NK-92 (cell line): Measurements from ENCODE around the gene SMARCC2.
A peak's percentile ranks its signal among the peaks of the same experiment; 100 is the strongest.
"Not testable (repeated sequence)": the region's sequence is repeated elsewhere in the genome, so short reads cannot be mapped to it uniquely, and the experiment has no call there.

Experiments
- DNase-seq: peaks from one replicate; lab custom pipeline; 2025; ENCODE audit not compliant: unreplicated experiment; lab: John Stamatoyannopoulos, UW

SMARCC2 gene

DNA sequence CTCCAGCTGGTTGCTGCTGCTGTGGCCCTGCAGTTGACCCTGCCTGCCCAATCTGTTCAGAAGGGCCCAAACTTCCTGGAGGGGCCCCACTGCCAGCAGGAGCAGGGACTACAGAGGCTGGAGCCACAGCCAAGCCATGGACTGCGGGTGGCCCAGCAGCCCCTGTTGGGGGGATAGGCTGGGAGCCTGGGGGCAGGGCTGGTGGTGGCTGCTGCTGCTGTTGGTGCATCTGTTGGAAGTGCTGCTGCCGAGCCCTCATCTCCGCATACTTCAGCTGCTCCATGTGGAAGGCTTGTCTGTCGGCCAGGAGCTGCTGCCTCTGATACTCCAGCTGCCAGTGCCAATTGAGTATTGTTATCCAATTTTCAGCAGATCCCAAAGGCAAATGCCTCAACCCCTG is 23.9 kb downstream of the SMARCC2 start:
- DNase-seq, result no peak

DNA sequence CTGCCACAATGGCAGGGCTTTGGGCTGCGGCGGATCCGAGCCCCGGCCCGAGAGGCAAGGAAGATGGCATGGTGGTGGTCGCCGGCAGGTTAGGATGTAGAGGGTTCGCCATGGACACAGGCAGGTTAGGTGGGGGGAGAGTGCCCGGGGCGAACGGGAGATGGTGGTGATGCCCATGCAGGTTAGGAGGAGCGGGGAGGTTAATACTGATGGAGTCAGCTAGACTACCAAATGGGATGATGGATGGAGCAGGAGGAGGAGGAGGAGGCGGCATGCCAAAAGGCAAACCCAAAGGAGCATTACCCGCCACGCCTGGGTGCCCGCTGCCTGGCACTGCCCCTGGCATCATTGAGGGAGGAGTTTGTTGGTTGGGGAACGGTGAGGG is 24.9 kb downstream of the SMARCC2 start:
- DNase-seq, result no peak

DNA sequence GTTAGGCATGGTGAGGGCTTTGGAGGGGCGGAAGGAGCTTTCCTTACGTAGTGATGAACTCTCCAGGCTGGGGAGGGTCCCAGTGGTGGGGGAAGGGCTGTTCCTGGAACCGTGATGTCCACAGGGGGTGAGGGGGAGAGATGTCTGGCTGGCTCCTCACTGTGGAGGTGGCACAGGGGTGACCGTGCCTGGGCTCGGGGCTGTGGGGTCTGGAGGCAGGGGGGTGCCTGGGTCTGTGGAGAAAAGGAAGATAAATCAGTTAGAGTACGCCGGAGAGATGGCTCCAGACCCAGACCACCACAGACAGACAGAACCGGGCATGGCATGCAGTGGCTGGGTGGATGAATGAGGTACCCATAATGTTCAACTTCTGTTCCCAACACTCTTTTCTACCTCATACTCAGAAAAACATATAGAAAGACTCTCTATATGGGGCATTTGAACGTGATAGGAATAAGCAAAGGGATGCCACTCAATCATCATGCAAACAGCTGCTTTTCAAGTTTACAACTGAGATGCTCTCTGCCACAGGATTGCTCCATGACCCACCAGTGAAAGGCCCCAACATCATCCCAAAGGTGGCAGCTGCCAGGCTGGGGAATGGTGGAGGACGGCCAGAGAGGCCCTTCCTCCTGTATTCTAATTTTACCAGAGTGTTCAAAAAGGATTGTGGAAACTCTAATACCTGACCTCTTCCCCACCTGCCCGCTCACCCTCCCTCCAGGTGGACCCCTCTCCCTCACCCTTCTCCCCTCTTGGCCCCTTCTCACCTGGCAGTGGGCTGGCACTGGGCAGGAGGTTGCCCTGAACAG is 25.5 kb downstream of the SMARCC2 start:
- DNase-seq, result no peak

DNA sequence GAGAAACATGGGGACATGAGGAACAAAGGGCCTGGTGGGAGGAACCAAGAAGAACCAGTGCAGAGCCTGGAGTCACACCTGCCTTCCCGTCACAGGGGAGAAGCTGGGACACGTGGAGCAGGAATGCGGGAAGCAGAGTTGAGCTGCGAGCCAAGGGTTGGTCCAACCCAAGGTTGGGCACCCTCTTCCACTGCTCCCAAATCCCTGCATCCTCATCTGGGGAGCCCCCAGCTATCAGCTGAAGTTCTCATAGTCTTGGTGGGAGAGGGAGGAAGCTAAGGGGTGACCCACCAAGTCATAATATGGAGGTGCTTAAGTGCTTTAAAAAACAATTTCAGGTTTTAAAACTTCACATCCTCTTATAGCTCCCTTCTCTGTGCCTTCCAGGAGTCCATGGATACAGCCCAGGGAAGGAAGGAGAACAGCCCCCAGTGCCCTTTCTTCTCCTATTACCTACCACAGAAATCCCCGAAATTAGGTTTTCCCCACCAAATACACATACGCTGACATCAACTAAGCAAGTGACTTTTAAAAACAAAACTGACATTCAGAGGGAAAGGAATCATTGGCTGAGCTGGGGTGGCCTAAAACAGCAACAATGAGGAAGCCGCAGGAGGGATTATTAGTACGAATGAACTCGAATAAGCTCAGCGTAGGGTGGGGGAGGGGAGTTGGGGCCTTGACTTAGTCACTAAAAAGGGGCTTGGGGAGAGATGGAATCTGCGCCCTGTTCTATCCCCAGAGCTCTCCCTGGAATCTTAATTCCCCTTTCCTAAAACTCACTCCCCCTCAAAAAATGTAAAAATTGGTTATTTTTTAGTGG is 26.6 kb downstream of the SMARCC2 start:
- DNase-seq, result no peak

DNA sequence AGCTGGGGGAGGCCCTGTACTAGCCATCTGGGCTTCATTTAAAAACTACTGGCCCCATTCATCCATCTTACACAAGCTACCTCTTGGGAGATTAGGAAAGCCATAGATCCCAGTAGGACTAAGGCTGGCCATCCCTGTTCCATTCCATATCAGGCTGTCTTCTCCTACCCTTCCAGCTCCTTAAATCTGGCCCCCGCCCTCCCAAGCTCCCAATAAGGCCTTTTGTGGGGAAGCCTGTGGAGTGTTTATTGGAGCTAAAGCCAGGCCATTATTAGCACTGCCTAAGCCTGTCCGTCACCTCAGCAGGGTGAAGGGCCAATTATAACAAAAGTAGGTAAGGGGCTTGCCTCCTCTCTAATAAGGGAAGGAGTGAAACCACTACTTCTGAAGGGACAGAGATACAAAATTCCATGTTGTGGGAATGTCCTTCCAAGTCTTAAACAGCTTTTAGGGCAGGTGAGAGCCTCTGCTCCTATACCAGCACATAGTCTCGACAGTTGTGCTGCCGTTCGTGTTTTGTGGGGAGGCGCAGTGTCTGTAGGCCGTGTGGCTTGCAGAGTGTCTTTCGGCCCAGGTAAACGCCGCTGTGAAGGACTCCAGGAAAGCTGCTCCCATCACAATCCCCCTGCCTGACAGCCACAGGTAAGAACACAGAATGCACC is 27.5 kb downstream of the SMARCC2 start:
- no peak for DNase-seq

DNA sequence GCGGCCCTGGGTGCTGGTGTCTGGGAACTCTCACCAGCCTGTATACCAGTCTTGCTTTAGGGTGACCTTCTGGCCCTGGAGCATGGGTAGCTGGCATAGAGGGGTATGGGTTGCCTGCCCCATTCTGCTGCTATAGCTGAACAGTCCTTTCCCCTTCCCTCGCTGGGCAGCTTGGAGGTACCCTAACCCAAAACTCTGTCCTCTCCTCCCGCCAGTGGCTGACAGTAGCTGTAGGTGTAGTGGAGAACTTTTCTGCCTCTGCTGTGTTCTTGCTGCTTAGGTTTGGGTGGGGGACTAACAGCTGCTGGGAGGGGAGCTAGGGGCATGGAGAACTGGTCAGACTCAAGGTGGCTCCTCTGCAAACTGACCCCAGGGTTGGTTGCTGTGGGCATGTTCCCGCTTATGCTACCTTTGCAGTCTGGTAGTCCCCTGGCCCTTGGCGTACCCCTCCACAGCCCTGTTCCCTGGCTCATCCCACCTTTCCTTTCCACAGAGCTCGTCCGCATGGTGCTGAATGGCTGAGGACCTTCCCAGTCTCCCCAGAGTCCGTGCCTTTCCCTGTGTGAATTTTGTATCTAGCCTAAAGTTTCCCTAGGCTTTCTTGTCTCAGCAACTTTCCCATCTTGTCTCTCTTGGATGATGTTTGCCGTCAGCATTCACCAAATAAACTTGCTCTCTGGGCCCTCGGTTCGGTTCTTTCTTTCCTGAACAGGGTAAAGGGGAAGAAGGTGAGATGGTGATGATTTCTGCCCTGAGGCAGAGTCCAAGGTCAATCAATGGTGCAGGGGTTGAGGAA is 28.2 kb downstream of the SMARCC2 start:
- DNase-seq, result no peak

DNA sequence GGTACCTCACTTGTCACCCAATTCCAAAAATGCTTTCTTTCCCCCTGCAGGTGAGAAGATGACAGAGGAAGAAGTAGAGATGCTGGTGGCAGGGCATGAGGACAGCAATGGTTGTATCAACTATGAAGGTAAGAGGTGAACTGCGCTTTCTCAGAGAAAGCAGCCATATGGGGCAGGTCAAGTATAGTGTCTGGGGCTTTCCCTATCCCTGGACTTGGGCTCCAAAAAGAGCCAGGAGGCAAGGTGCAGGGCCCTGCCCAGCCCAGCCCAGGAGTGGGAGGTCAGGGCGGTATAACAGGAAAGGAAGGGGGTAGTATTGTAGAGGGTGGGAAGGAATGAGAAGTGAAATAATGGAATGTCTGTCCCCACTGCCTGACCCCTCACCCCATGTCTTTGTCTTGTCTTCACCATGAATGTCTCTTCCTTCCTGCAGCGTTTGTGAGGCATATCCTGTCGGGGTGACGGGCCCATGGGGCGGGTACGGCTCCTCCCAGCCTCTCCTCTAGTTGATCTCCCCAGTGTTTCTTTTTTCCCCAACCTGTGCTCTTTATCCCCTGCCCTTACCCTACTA is 29.0 kb downstream of the SMARCC2 start:
- no peak for DNase-seq

DNA sequence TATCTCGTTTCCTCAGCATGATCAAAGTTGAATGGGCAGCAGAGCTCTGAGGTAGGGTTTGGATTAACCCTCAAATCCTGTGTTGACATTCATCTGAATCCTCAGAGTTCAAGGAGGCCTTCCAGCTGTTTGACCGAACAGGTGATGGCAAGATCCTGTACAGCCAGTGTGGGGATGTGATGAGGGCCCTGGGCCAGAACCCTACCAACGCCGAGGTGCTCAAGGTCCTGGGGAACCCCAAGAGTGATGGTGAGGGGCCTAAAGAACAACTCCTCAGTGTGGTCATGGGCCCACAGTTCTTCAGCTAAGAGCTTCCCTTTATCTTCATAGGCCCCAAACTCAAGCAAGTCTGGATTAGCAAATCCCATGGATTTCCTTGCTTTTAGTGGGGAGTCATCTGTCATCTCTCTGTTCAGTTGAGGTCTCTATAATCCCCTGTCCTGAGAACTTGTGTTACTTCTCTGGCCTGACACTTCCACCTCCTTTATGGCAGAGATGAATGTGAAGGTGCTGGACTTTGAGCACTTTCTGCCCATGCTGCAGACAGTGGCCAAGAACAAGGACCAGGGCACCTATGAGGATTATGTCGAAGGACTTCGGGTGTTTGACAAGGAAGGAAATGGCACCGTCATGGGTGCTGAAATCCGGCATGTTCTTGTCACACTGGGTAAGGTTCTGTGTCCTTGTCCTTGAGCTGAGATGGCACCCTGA is 29.6 kb downstream of the SMARCC2 start:
- DNase-seq, result no peak

DNA sequence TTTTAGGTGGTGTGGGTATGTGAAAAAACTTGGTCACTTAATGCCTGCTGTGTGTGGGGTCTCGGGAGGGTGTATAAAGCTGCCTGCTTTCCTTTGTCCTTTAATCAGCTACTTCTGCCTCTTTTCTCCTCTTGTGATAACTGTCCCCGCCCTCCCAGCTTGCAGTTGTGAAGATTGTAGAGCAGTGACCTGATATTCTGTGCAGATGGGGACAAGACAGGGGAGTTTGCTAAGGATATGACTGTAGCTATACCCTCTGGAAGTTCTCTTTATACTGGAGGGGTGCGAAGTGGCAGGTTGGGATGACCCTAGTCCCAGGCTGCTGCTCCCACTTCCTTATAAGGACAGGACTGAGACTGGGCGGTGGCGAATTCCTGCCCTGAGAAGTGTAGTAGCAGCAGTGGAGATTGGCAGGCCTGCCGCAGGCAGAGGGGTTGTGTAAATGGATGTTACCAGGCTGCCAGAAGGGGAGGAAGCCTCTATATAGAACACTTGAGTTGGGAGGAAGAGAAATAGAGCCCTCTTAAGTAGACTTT is 30.3 kb downstream of the SMARCC2 start:
- DNase-seq, result no peak

DNA sequence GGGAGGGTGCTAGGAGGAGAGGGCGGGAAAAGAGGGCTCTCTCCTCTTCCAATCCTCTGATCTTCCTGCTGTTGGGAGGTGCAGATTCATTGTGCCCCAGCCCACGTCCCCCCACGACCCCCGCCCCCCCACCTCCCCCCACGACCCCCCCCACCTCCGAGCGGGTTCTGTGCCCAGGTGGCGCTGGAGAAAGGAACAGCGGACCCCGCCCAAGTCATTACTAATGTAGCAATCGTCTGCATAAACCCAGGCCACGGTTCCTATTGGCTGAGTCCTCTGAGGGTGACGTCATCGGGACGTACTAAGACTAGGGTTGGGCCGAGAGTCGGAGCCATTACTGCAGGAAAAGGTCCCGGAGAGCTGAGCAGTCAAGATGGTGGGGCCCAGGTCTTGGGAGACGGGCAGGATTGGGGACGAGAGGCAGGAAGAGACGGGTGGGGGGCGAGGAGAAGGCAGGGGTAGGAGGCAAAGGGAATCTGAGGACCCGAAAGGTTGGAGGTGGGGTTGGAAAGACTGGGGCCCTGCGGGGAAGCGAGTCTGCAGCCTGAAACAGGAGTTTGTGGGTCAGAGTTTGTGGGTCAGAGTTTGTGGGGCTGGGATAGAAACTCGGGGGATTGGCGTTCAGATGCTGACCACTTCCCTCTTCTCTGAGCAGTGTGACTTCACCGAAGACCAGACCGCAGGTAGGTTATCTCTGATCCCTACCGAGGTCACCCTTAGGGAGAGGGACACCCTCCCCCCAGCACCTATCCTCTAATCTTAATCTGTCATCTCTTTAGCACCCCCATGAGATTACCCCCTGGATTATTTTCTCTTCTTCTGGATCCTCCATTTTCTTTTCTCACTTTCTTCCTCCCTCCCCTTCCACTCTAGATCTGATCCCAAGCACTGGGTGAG is 31.0 kb downstream of the SMARCC2 start, which contains the start of gene MYL6:
Gene MYL6 (plus strand): TSS at position 331 of the 897 bp plus-strand sequence. CDS start 43 bp downstream, at position 374.
- peak; percentile 53 for DNase-seq

DNA sequence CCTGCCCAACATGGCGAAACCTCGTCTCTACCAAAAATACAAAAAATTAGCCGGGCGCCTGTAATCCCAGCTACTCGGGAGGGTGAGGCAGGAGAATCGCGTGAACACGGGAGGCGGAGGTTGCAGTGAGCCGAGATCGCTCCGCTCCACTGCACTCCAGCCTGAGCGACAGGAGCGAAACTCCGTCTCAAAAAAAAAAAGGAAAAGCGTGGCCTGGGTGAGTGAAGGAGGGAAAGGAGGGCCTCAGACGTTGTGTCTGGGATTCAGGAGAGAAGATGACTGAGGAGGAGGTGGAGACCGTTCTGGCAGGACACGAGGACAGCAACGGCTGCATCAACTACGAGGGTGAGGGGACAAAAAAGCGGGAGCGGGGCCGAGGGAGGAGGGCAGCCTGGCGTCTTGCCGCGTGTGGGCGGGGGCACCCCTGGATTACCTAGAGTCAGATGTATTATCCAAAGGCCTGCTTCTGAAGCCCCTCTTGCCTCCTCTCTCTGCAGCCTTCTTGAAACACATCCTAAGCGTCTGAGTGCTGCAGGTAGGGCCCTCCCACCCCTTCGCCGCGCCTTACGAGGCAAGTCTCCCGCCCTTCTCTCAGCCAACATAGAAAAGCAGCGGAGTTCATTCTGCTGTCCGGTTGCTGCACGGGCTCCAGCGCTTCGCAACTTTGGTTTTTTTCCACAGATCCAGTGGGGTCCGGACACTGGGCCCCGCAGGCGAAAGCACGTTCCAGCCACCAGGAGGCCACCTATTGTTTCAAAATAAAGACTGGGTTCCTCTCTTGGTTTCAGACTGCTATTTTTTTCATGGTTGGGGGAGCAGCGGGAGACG is 31.9 kb downstream of the SMARCC2 start:
- no peak for DNase-seq

DNA sequence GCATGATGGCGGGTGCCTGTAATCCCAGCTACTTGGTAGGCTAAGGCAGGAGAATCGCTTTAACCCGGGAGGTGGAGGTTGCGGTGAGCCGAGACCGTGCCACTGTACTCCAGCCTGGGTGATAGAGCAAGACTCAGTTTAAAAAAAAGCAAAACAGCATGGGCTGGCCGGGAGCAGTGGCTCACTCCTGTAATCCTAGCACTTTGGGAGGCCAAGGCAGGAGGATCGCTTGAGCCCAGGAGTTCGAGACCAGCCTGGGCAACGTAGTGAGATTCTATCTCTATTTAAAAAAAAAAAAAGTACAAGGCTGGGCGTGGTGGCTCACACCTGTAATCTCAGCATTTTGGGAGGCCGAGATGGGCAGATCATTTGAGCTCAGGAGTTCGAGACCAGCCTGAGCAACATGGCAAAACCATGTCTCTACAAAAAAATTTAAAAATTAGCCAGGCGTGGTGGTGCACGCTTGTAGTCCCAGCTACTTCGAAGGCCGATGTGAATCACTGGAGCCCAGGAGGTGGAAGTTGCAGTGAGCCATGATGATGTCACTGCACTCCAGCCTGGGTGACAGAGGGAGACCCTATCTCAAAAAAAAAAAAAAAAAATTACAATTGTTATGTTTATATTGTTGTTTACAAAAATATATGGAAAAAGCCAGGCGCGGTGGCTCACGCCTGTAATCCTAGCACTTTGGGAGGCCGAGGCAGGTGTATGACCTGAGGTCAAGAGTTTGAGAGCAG is 32.7 kb downstream of the SMARCC2 start:
- DNase-seq, result not testable (repeated sequence)

DNA sequence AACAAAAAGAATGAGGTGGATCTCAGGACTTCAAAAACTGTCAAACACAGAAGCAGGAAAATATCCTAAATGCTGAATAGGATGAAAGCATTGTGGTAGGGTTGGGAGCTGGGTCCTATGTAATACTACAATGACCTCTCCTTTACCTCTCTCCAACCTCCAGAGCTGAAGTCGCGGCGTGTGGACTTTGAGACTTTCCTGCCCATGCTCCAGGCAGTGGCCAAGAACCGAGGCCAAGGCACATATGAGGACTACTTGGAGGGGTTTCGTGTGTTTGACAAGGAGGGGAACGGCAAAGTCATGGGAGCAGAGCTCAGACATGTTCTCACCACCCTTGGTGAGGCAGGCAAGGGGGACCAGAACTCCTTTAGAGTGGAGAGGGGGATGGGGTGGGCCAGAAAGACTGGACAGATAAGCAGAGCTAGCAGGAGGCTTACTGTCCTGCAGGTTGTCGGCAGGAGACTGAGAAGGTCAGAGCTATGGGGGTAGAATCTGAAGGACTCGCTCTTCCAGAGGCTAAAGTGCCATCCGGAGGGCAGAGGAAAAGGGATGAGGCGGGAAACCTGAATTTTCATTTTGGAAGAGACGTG is 33.9 kb downstream of the SMARCC2 start:
- no peak for DNase-seq

DNA sequence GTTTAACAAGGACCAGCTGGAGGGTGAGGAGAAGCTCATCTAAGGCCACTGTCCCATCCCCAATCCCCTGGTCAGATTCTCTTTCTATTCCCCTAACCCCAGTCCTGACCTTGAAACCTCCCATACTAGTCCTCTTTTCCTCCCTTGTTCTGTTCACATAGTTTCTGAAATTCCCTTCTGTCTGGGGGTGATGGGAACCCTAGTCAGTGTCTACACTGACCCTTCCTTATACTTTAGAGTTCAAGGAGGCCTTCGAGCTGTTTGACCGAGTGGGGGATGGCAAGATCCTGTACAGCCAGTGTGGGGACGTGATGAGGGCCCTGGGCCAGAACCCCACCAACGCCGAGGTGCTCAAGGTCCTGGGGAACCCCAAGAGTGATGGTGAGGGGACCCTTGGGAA is 34.5 kb downstream of the SMARCC2 start:
- no peak for DNase-seq

DNA sequence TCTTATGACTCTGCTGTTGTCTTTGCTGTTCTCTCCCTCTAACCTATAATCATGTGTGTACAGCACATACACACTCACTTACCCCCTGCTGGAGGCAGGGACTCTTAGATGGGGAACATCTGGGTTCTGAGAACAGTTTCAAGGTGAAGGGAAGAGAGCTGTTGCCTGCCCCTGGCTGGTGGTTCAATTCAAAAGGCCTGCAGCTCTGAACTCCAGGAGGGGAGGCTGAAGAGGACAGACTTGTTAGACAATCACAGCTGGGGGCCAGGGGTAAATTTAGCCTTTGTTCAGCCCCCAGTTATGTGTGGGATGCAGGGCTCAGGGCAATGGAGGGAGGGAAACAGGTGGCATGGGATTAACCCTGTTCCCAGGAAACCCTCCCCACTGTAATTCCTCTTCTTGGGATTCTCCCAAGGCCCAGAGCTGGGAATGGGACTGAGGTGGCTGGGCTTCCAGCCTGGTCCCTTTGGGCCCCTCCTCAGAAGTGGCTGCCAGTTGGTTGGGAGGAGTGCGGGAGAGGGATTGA is 35.0 kb downstream of the SMARCC2 start:
- DNase-seq, result no peak

DNA sequence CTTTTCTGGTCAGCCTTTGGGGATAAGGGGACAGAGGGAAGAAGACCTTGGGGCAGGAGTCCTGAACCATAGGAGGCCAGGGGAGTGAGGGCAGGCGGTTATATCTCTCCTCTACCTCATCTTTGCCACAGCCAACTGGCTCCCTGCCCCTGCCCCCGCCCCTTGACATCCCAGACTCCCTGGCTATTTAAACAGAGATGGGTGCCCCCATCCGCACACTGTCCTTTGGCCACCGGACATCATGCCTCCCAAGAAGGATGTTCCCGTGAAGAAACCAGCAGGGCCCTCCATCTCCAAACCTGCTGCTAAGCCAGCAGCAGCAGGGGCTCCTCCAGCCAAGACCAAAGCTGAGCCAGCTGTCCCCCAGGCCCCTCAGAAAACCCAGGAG is 35.6 kb downstream of the SMARCC2 start:
- no peak for DNase-seq
